HG03097 (cell line): ENCODE measurements around the gene ANGPT4.

ENCODE experiments used
- ATAC-seq: cut with Tn5 transposase; IDR thresholded peaks from one replicate; pipeline ENCODE4 v1.9.1; 2021; ENCODE audit not compliant: unreplicated experiment, low FRiP score

Gene ANGPT4

GRCh38 chr20:846894-847278 is 69.2 kb downstream of the ANGPT4 start:
- ATAC-seq = no peak

GRCh38 chr20:845941-846893 is 69.9 kb downstream of the ANGPT4 start:
- ATAC-seq = no peak

DNA sequence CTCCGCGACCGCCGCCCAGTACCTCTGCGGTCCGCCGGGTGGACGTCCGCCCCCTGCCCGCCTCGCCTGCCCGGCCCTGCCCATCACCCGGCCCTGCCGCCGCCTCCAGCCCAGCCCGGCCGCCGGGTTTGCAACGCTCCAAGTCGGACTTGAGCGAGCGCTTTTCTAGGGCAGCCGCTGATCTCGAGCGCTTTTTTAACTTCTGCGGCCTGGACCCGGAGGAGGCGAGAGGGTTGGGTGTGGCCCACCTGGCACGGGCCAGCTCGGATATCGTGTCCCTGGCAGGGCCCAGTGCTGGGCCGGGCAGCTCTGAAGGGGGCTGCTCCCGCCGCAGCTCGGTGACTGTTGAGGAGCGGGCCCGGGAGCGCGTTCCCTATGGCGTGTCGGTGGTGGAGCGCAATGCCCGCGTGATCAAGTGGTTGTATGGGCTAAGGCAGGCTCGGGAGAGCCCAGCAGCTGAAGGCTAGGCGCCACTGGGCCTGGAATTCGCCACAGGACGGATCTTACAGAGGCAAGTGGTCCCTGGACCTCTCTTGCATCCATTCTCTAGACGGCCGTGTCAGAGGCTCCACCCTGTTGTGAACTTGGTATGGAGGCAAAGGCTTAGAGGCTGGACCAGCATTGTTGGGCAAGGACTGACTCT is 70.8 kb downstream of the ANGPT4 start:
- ATAC-seq = no peak

GRCh38 chr20:844473-845225 is 71.5 kb downstream of the ANGPT4 start:
- ATAC-seq = peak; percentile 83

DNA sequence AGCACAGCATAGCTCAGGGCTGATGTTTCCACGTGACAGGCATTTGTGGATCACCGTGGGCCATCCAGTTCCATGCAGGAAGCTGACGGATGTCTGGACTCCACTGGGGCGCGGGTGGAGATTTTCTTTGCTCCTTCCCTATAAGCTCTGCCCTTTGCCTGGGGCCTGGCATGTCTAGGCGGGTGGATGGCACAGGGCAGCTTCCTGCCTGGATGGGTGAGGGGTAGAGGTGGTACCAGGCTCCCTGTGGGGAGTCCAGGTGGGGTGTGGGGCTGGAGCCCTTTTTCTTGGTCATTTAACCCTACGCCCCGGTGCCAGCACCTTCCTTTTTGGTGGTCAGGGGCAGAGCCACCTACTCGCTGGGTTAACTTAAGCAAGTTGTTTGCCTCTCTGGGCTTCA is 72.2 kb downstream of the ANGPT4 start:
- ATAC-seq = no peak

GRCh38 chr20:842547-842940 is 73.6 kb downstream of the ANGPT4 start:
- ATAC-seq = no peak

DNA sequence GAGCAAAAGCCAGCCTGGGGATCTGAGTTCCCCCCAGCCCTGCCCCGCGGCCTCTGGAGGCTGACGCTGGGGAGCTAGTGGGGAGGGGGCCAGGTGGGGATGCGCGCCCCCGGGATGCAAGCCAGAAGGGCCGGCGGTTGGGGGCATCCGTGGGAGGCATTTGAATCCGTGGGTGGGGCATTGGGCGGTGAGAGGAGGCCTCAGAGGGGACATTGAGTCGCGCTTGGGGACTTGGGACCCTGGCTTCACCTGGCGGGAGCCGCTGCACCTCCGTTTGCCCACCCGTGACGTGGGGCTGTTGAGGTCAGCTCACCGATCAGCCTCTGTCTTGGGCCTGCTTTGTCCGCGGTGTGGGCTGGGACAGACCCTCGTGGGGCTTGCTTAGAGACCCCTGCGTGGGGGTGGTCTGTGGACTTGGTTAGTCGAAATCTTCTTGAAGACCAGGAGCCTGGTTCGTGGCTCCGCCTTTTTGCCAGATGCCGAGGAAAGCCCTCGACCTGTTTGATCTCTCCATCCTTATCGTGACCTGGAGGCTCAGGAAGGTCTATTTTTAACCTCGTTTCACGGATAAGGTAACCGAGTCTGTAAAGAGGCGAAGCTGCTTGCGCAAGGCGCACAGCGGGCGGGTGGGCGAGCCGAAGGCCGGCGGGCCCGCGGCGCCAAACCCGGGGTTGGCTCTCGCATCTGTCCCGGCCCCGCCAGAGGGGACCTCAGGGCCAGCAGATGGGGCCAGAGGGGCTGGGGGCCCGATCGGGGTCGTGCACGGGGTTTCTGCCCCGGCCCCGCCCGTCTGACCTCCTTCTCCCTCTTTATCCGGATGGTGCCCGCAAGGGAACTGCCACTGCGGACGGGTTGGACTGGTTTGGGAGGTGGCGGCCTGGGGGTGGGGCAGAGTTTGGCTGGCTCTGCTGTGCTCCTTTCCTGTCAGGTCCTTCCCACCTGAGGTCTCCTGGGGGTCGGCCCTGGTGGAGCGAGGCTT is 74.3 kb downstream of the ANGPT4 start:
- ATAC-seq = no peak

DNA sequence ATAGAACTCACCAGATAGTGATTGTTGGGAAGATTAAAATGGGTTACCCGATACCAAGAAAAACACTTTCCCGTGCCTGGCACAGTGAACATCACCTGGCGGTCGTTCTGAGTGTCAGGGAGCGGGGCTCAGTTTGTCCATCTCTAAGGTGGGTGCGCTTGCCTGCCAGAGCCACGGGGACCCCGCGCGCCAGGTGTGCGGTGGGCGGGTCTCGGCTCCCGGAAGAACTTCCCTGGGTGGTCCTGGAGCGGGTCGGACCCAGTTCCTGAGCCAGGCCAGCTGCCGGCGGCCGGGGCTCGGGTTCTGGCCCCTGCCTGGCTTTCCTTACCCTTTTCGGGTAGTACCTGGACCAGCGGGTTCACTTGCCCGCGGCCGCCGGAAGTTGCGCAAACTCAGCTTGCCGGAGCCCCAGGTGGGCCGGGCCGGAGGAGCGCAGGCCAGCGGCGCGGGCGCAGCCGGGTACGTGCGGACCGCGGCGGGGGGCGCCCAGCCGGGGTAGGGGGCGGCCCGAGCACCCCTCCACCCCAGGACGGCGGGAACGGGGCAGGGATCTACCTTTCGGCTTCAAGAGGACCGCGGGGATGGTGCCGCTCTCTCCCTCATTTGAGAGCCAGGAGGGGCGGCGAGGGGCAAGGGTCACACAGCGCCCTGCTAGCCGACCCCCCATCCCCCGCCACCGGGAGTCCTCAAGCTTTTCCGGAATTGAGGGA is 75.1 kb downstream of the ANGPT4 start:
- no peak for ATAC-seq

GRCh38 chr20:840503-840857 is 75.7 kb downstream of the ANGPT4 start:
- no peak for ATAC-seq

DNA sequence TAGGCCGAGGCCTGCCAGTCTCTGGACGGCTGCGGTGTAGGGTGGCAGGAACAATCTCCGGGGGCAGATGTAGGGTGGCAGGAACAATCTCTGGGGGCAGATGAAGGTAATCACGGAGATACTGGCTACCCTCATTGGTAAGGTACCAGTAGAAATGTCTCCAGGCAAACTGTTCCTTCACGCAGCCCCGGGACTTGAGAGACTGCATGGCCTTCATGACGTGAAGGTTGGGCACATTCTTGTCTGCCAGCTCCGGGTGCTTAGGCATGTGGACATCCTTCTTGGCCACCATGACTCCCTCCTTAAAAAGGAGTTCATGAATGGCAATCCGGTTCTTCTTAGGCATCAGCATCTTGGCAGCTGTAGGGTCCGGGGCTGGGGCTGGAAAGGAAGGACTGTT is 76.5 kb downstream of the ANGPT4 start:
- no peak for ATAC-seq

- ATAC-seq = no peak
Observed at GRCh38 chr20:839015-839414, 77.1 kb downstream of the ANGPT4 start.

DNA sequence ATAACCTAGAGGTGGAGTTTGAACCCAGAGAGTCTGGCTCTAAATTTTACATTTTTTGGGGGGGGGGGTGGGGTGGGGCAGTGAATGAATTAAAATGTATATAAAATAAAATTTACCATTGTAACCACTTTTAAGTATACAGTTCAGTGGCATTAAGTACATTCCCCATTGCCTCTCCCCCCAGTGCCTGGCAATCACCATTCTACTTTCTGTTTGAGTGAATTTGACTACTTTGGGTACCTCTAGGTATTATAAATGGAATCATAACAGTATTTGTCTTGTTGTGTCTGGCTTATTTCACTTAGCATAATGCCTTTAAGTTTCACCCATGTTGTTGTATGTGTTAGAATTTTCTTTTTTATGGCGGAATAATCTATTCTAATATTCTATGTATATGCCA is 79.9 kb downstream of the ANGPT4 start:
- ATAC-seq = no peak

DNA sequence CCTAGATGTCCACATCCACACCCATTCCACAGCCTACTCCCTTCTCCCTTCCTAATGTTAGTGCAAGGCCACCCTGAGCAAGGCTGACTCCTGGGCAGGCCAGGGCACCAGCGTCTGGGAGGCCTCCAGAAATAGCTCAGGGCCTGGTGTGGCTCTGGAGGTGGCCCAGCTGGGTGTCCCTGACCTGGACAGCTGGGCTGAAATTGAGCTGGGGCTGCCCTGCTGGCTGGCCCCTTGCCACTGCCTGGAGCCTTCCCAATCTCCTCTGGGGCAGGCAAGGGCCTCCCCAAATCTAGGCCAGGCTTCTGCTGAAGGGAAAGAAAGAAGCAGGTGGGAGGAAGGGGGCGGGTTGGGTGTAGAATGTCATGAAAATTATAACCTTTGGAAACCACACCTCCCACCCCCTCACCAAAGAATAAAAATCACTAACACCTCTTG is 80.5 kb downstream of the ANGPT4 start:
- no peak for ATAC-seq

DNA sequence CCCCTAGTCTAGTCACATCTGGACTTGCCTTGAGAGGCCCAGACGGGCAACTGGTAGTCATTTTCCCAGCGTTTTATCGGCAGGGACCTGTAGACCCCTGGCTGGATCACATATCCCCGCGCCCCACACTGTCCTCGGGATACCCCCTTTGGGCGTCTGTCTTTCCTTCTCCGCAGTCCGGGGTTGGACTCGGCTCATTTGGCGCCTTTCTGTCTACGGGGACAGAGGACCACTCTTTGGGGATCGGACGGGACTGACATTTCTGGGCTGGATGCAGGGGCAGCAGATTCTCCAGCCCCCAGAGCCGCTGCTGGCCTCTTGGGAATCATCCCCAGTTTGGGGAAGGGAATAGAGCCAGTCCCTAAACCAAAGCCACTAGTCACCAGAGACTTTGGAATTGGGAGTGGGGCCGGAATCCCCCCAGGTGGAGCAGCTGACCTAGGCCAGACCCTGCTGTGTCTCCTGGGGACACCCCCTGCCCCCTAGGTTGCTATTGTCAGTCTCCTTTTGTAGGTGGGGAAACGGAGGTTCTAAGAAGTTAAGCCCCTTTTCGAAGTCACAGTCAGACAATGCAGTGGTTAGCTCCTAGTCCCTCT is 81.9 kb downstream of the ANGPT4 start:
- ATAC-seq = no peak

DNA sequence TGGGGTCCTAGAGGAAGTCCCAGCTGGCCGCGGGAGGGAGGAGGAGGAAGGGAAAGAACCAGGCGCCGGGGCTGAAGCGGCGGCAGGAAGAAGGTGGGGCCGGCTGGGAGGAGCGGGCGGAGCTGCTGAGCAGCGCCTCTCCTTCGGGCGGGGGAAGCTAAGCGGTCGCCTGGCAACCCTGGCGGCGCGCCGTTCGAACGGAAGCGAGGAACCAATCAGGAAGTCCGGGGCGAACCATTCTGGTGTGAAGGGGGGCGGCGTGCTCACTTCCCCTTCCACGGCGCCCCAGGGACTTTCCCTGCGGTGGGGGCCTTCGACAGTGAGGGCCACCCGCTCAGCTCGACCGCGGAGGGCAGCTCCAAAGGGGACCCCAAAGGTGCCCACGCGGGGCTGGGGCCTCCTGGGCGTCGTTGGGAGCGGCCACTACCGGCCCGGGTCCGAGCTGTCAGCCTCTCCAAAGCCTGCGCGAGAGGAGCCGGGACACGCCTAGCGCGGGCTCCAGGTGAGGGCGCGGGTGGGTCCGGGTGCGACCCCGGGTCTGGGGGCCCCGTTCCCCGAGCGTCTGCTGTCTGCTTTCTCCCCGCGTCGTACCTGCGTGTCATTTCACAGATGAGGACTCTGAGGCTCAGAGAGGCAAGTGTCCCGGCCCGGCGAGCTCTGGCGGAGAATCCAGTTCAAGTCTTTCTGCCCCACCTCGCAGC is 82.5 kb downstream of the ANGPT4 start, which contains the start of gene FAM110A:
TSS of gene FAM110A (plus strand) at position 266 of the 701 bp plus-strand sequence. CDS start 11,090 bp downstream, outside the sequence.
- ATAC-seq = peak; percentile 91

DNA sequence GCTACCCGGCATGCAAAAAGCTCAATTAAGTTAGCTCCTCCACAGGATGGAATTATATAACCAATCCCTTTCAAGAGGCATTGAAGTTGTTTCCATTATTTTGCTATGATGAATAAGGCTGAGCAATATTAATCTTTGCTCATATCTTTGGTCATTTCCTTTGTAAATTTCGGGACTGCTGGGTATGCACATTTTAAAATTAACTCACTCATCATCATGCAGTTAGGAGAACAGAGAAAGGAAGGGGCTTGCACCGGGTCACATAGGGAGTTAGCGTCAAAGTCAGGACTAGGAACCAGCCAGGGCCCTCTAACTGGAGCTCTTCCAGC is 83.0 kb downstream of the ANGPT4 start:
- no peak for ATAC-seq

GRCh38 chr20:831956-832355 is 84.2 kb downstream of the ANGPT4 start:
- no peak for ATAC-seq

DNA sequence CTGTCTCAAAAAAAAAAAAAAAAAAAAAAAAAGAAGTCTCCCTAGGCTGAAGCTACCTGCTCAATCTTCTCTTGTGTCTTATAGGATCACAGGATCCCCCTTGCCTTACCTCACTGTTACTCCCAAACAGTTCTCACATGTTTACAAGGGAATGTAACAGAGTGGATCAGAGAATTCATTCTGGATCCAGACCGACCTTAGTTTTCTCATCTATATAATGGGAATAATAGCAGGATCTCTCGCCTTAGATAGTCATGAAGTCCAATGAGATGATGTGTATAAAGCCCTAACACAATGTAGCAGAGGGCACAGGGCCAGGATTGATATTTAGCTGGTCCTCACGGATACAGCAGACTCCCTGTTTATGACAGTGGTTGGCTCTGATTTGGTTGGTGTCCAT is 84.9 kb downstream of the ANGPT4 start:
- no peak for ATAC-seq
